Lower leg skin (tissue), 3 donors: Measurements from ENCODE around the gene ATP9B.

ENCODE experiments used
- CTCF ChIP-seq, 3 donors: fragments of 450-650 bp; IDR thresholded peaks; one replicate each; pipeline ENCODE4 v1.5.1; 2016; ENCODE audit warnings: antibody characterized with exemption in 3 of 3, mild to moderate bottlenecking in 3 of 3, moderate library complexity in 2 of 3
- POLR2A ChIP-seq, 2 donors: fragments of 450-650 bp; IDR thresholded peaks; one replicate each; pipeline ENCODE4 v1.6.1; 2016 to 2017; ENCODE audit warnings: antibody characterized with exemption in 2 of 2, mild to moderate bottlenecking in 1 of 2, moderate library complexity in 1 of 2

GRCh38 chr18:79309614-79310358 lies 240.6 kb downstream of the ATP9B start:
- no peak for TF ChIP-seq CTCF (IDR thresholded peaks at IDR 0.05)
- TF ChIP-seq POLR2A (IDR thresholded peaks at IDR 0.05), result no peak
